Esophagus mucosa (tissue), 1 donor: ENCODE data around the gene FAM9C. TPM values are rescaled to one million over a fixed set of nuclear protein-coding genes. Genes with fewer than 3 reads are reported as not detected.
"Not testable (repeated sequence)": the region's sequence is repeated elsewhere in the genome, so short reads cannot be mapped to it uniquely, and the experiment has no call there.

Experiments
- ATAC-seq: fragments of 200-7000 bp; cut with Tn5 transposase; one replicate; pipeline ENCODE4 v1.9.1; 2020
- total RNA-seq: library from RNA; stranded (reverse); gene quantifications from one replicate; pipeline ENCODE4 v1.2.4, GENCODE V29; 2023
- donor health status: DM: yes; HTN: yes; CAD: no.

The FAM9C gene
- total RNA-seq, result not detected

DNA sequence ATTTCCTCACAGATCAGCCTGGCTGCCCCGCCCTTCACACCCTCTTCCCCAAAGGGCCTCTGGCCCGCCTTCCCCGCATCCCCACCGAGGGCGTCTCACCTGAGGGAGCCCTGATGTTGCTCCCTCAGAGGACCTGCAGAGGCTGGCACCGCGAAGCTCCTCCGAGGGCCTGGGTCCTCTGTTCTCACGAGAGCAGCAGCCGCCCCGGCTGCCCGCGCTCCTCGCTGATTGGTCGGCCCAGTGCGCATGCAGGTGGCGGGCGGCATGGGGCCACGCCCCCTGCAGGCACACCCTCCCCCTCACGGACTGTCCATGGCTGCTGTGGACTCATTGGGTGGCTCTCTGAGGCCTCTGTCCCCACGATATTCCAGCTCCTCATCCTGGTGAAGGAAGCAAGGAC is at the start of gene FAM9C:
Gene FAM9C, minus strand, starts transcription at position 180 of the 400 bp plus-strand sequence. CDS start 831 bp downstream, outside the sequence.
- peak; percentile 17 for ATAC-seq

DNA sequence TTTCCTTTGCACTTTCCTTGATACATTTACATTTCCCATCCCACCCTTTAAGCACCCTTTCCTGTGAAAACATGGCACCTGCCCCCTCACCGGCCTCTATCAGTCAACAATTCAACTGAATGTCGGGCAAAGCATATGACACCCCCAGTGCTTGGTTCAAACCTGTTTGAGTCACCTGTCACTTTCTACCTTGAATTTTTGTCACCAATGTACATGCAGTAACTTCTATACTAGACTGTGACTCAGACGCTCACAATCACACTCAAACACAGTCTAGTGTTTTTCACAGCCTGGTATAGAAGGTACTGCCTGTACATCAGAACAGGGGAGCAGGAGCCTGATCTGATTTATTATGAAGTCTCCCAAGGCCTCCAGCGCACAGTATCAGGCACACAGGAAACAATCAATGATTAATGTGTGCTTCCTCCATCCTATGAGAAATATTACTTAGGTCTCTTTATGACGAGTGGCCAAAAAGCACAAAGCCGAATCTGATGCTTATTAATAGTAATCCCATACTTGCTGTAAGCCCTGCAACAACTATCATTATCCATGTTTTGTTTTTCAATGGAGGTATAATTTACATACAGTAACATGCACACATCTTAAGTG is 49.2 kb upstream of the FAM9C start:
- no peak for ATAC-seq

DNA sequence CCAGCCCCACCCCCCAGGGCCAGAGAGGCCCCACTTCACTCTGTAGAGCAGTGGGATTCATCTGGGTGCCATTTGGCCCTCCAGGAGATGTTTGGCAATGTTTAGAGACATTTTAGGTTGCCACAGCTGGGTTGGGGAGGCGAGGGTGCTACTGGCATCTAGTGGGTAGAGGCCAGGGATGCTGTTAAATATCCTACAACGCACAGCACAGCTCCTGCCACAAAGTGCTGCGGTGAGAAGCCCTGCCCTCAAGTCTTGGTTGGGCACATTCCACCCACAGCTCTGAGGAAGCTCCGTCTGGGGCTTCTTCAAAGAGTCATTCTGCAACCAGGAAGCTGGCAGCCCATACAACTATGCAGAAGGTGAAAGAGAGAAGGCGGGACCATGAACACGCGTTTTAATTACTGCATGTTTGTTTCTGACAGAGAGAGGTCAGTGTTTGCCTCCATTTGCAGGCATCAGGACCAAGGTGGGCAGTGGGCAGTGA is 48.1 kb upstream of the FAM9C start:
- ATAC-seq, result peak; percentile 85

DNA sequence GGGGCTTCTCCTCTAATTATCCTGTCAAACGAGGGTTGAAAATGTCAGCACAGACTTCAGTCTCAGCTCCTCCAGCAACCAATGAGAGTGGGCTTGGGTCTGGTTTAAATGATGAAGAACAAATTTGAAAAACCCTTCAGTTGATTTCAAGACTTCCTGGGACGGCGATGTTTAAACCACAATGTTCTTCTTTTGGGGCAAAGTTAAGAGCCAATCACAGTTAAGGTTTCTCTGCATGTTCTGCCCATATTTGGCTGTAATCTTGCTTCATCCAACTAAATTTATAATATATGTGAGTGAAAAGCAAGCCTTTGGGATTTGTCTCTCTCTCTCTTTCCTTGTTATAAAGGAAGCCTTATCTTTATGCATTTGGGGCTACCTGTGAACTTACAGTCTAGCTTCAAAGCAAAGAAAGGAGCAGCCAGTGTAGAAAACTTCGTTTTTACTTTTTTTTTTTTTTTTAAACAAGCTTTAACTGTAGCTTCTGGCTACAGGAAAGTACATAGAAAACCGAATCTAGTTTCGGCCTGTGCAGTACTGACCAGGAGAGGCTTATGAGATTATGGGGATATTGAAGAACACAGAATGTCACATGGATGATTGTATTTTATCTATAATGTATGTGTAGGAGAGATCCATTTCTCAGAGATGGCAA is 46.8 kb upstream of the FAM9C start:
- no peak for ATAC-seq

DNA sequence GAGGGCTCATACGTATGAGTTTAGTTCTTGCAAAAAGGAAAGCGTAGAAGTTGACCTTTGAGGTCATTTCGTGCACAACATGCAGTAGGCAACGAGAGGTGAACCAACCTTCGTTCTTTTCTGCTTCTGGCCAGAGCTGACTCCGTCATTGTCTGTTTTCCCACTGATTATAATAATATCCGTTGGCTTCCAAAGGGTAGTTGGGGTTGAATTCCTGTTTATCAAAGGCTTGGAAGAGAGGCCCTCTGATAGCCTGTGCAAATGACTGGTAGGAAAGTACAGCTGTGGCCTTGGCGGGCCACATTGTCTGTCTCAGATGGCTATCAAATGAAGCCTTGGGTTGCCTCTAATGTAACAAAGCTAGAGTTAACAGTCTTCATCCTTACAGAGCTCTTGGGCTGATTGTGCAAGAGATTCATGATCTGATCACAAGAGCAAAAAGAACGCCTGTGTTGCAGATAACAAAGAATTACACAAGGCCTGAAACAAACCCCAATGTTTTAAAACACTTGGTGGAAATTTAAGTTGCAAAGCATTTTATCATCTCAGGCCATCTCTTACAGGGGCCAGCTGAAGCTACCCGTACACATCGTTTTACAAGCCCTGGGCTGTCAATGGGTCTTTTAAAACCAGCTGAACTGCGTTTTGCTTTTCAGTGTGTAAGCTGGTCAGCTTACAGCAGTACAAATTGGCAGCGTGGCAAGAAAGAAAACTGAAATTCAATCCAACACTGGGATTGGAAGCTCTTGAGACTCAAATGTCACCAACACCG is 46.1 kb upstream of the FAM9C start:
- ATAC-seq, result no peak

DNA sequence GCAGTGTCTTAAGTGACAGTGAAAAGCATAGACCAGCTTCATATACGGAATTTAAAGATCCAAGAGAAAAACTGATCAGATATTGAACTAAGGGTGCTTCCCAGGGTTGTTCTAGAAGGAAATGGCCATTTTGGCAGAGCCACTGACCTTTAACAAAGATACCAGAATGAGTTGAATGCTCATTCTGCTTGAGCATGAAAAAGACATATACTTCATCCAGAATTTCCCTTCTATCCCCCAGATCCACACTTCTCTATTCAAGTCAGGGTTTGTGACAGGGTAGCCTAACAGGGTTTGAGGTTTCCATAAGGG is 45.6 kb upstream of the FAM9C start:
- ATAC-seq, result no peak

DNA sequence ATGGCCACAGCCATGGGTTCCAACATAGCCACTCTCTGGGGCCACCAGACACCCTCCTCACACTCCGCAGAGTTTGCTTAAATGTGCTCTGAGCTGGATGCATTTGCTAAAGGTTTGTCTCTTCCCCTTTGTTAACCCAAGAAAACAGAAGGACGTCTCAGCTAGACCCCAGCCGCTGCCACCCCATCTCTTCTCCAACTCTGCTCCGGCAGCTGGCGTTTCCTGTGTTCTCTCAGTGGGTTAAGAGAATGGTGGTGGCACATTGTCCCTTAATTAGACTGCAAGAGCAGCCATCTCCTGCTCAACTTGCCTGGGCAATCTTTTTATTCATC is 43.7 kb upstream of the FAM9C start:
- no peak for ATAC-seq

DNA sequence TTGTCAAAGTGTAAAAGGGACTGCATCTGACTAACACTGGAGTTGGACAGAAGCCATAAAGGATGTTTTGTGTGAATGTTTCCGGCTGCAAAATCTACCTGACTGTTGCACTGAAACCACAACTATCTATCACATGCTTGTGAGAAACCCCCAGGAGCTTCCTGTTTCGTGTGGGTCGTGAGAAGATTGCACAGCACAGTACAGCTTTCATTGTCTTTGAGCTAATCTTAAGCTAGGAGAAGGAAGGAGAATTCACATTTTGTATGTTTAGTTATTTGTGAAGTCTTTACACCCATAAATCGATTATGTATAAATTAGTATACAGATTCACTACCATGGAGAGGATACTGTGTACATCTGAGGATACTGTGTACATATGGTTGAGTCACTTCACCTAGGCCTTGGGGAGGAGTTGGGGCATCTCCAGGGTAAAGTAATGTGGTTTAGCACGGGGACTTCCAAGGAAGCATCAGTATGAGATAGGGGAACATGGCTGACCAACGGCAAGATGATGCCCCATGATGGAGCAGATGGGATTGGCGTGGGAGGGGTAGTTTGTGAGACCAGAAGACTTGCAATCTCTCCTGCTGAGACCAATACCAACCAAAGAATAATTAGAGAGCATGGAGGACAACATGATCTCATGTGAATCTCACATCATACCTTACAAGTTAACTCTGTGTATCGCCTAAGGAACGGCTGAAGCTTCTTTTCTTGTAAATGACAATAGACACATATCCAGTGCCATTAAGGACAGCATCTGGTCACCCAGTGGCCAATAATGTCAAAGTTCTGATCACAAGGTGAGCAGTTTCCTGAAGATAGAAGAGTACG is 43.1 kb upstream of the FAM9C start:
- ATAC-seq, result peak; percentile 67

DNA sequence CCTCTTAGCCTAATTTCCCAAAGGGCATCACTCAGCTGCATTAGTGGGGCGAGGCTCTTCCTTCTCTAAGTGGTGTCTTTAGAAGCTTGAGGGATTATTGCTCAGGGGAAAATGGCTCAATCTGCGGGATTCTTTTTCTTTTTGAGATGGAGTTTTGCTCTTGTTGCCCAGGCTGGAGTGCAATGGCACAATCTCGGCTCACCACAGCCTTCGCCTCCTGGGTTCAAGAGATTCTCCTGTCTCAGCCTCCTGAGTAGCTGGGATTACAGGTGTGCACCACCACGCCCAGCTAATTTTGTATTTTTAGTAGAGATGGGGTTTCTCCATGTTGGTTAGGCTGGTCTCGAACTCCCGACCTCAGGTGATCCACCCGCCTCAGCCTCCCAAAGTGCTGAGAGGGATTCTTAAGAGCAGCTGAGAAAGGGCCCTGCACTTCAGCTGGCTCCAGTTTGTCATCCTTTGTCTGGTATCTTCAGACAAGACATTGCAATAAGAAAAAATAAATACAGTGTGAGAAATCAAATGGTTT is 42.4 kb upstream of the FAM9C start:
- ATAC-seq, result not testable (repeated sequence)

DNA sequence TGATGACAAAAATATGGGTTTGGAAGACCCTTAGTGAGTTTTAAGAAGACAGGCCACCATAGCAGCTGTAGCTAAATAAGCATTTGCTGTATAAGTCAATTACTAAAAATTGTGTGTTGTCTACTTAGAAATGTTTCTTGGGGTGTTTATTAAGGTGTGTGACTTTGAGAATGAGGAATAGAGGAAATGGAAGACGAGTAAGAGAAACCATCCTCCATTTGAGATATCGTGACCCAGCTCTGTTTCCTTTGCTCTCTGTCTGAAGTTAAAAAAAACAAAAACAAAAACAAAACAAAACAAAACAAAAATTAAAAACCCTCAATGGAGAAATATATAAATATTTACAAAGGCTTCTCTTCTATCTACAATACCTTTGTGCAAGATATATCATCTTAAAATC is 41.7 kb upstream of the FAM9C start:
- ATAC-seq, result no peak

DNA sequence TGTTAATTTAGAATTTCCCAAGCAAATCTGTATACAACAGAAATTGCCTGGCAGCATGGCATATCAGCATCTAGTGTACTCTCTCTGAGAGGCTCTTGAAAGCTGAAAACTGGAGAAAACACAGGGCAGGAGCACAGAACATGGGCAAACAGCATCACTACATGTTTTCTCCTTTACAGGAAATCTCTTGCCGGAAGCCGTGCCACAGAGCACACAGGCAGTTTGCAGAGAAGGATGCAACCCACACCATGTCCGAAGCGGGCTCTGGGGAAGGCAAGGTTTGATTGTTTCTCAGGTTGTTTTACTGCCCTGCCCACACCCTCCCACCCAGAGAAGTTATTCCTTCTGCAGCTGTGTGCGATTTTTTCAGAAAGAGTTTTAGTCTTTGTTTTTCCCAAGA is 41.1 kb upstream of the FAM9C start:
- no peak for ATAC-seq

DNA sequence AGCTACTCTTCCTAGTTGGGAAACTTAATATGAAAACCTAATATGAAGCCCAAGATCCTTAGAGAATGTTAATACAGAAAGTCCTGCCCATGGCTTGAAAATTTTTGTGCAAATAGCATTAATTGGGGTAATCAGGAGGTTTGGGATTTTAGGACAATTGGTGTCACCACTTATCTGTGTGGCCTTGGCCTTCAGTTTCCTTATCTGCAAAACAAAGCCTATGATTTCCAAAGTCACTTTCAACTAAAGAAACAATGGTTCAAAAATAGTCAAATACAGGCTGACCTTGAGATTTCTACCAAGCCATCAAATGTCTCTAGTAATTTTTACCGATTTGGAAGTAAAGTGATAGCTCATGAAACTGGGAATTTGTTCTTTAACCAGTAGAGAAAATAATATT is 40.2 kb upstream of the FAM9C start:
- no peak for ATAC-seq

DNA sequence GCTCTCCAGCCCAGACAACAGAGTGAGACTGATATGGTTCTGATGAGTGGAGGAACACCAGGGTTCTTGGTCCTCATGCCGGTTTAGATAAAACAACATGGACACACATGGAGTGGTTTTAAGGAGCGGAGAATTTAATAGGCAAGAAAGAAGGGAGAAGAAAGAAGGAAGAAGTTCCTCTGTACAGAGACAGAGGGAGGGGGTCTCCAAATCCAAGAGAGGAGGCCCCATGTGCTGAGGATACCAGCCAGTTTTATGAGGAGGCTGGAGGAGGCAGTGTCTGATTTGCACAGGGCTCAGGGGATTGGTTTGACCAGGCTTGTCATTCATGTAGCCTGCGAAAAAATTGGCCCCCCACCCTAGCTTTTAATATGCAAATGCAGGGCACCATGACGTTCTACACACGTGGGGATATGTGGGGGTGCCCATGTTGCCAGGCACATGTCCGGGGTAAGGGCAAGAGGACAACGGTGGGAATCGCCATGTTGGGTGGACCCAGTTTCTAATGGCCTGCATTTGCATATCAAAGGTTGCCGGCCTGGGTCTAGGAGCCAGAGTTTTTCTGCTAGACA is 39.4 kb upstream of the FAM9C start:
- not testable (repeated sequence) for ATAC-seq

DNA sequence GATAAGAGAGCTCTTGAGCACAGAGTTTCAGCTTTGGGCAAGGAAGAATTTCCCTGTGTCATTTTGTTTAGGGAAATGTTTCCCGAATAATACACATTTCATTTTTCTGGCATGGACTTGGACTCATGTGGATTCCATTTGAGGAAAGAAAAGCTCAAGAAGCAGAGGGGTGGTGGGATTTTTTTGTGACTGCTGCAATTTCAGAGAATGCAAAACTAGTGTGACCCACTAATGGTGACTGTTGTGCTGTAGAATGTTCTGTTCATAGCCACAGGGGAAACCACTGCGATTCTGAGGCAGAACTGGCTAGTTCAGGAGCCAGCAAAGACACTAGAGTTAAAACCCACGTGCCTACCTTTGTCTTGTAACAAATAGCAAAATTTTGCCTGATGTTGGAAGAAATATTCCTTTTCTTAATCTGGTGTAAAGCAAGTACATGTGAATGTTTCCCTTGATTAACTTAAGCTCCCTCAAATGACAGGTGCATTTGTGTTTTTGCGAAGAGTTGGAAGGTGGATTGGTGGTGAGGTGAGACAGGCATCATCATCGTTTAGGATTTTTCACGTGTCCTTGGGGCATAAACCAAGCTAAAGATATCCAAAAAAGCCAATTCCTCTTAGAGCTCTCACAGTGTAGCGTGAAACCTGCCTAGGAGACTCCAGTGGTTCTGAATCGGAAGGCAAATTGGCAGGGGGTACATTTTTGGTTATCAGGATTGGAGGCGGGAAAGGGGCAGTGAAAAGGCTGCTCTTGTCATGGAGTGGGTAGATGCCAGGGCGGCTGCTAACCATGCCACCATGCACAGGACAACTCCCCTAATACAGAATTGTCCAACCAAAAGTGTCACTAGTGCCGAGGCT is 38.0 kb upstream of the FAM9C start:
- ATAC-seq, result no peak

DNA sequence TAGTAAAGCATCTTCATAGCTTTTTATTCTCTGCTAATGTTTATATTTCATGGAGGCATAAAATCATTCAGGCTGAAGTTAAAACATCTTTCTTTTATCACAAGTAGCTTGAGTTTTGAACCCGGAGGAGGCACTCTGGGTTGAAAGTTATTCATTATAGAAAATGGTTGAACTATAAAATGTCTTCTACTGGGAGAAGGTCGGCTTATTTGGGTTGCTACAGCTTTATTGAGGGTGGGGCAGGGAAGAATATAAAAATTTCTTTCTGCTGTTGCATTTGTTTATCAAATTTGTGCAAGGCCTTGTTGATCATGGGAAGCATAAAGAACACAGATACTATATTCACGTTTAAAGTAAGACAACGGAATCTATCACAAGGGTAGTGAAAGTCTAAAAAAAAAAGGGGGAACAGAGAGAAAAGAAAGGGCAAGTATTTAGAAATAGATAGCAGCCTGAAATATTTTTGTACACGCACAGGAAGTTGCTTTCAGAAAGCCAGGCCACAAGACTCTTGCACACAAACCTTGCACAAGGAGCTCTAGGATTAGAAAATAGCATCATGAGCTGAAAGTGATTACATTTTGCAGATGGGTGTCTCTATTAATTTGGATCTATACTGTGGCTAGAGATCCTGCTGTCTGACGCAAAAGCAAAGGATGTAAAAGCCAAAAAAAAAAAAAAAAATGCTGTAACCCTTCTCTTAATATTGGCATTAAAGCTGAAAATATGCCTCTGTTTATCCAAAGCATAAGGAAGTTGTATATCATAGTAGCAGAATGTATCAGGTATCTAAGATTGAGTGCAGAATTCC is 37.2 kb upstream of the FAM9C start:
- ATAC-seq, result no peak

DNA sequence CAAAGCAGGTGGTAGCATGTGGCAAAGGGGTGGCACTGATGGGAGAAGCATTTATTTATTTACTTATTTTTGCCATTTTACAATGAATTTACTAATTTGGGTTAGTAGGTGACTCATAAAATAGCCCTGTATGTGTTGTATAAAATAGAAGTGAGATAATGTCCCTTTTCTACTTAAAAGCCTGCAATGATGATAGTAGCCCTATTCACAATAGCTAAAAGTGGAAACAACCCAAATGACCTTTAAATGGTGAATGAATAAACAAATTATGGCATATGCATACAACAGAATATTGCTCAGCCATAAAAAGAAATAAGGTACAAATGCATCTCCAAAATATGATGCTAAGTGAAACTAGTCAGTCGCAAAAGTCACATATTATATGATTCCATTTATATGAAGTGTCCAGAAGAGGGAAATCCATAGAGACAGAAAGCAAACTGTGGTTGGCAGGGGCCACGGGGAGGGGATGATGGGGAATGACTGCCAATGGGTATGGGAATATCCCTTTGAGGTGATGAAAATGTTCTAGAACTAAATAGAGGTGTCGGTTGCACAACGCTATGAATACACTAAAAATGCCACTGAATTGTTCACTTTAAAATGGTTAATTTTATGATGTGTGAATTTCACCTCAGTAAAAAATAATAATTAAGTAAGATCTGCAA is 35.8 kb upstream of the FAM9C start:
- no peak for ATAC-seq

DNA sequence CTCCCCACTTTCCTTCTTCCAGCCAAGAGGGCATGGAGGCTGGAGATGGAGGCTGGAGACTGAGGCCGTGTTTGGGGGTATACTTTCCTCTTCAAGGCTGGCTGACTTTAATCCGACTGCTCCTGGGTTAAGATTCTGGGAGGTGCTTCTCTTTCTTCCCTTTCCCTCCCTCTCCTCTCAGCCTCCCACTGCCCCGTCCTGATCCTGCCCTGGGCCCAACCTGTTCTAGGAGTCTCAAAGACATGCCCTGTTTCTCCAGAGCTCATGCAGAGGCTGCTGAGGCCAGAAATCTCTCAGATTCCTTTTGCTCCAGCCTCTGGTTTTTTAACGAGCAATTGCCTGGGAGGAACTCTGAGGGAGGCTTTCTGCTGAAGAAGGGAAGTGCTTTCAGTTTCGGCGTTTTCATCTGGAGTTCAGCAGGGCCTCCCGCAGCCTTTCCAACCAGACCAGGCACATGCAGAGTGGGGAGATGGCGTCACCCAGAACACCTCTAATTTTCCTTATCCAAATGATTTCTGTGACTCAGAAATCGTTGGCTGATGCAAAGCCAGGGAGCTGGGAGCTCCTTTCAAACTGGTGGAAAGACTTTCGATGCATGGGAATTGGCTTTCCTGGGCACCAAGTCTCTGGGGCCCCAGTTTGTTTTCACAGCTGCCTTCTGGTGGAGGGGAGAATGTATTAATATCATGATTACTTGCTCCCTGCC is 34.5 kb upstream of the FAM9C start:
- ATAC-seq, result no peak

DNA sequence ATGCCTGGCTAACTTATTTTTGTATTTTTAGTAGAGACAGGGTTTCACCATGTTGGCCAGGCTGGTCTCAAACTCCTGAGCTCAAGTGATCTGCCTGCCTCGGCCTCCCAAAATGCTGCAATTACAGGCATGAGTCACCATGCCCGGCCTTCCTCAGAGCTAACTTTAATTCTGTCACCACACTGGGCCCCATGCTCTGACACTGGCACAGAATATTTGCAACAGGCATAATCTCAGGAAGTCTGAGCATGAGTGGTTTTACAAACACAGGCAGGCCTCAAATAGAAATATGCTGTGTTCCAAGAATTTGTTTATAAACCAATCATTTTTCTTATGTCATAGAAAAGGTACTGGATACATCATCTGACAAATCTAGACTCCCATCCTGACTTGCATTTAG is 32.7 kb upstream of the FAM9C start:
- ATAC-seq, result no peak
